HG03135 (cell line): ENCODE data around the gene BCR.

Source experiments
- ATAC-seq: cut with Tn5 transposase; IDR thresholded peaks from one replicate; pipeline ENCODE4 v1.9.1; 2021; ENCODE audit warnings: mild to moderate bottlenecking, moderate library complexity; ENCODE audit not compliant: unreplicated experiment

Gene BCR

GRCh38 chr22:23150762-23151161 is 29.5 kb upstream of the BCR start:
- no peak for ATAC-seq

GRCh38 chr22:23151827-23152226 is 28.5 kb upstream of the BCR start:
- ATAC-seq: no peak

GRCh38 chr22:23152238-23153114 is 27.8 kb upstream of the BCR start:
- no peak for ATAC-seq

GRCh38 chr22:23153994-23154393 is 26.3 kb upstream of the BCR start:
- ATAC-seq: no peak

- no peak for ATAC-seq
Measured at GRCh38 chr22:23154461-23154860, 25.8 kb upstream of the BCR start.

- no peak for ATAC-seq
Measured at GRCh38 chr22:23155143-23155542, 25.2 kb upstream of the BCR start.

- no peak for ATAC-seq
Measured at GRCh38 chr22:23155831-23156230, 24.5 kb upstream of the BCR start.

GRCh38 chr22:23156286-23156685 is 24.0 kb upstream of the BCR start:
- ATAC-seq: no peak

- no peak for ATAC-seq
Measured at GRCh38 chr22:23157560-23158515, 22.5 kb upstream of the BCR start.

GRCh38 chr22:23158516-23159290 is 21.6 kb upstream of the BCR start:
- no peak for ATAC-seq

- no peak for ATAC-seq
Measured at GRCh38 chr22:23159291-23159630, 21.0 kb upstream of the BCR start.

- ATAC-seq: no peak
Measured at GRCh38 chr22:23161029-23161428, 19.3 kb upstream of the BCR start.

- no peak for ATAC-seq
Measured at GRCh38 chr22:23161574-23161973, 18.7 kb upstream of the BCR start.

- no peak for ATAC-seq
Measured at GRCh38 chr22:23163665-23164064, 16.6 kb upstream of the BCR start.

- no peak for ATAC-seq
Measured at GRCh38 chr22:23164091-23164490, 16.2 kb upstream of the BCR start.

GRCh38 chr22:23166042-23166831 is 14.1 kb upstream of the BCR start:
- no peak for ATAC-seq

GRCh38 chr22:23166841-23167616 is 13.3 kb upstream of the BCR start:
- ATAC-seq: no peak

GRCh38 chr22:23168391-23169042 is 11.8 kb upstream of the BCR start:
- no peak for ATAC-seq

GRCh38 chr22:23169043-23169406 is 11.3 kb upstream of the BCR start:
- no peak for ATAC-seq
